Uterus (tissue), 2 donors: Measurements from ENCODE around the gene RHOA.

ENCODE experiments used
- POLR2A ChIP-seq, 2 donors: fragments of 450-650 bp; IDR thresholded peaks; one replicate each; pipeline ENCODE4 v1.6.1; 2016; ENCODE audit warnings: antibody characterized with exemption in 2 of 2, mild to moderate bottlenecking in 1 of 2, moderate library complexity in 1 of 2
- TF ChIP-seq, protein P1 (sequence below), 4 experiments: fragments of 200-600 bp in 2 of 4; fragments of 450-650 bp in 2 of 4; sonication (generic) in 2 of 4; IDR thresholded peaks; one replicate each; pipeline ENCODE4 v1.5.1; 2016 to 2019; ENCODE audit warnings: antibody characterized with exemption in 4 of 4, mild to moderate bottlenecking in 2 of 4, moderate library complexity in 1 of 4

- TF ChIP-seq, protein P1, sequence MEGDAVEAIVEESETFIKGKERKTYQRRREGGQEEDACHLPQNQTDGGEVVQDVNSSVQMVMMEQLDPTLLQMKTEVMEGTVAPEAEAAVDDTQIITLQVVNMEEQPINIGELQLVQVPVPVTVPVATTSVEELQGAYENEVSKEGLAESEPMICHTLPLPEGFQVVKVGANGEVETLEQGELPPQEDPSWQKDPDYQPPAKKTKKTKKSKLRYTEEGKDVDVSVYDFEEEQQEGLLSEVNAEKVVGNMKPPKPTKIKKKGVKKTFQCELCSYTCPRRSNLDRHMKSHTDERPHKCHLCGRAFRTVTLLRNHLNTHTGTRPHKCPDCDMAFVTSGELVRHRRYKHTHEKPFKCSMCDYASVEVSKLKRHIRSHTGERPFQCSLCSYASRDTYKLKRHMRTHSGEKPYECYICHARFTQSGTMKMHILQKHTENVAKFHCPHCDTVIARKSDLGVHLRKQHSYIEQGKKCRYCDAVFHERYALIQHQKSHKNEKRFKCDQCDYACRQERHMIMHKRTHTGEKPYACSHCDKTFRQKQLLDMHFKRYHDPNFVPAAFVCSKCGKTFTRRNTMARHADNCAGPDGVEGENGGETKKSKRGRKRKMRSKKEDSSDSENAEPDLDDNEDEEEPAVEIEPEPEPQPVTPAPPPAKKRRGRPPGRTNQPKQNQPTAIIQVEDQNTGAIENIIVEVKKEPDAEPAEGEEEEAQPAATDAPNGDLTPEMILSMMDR (IDR thresholded peaks at IDR 0.05): no peak
- TF ChIP-seq POLR2A (IDR thresholded peaks at IDR 0.05): no peak
Measured at GRCh38 chr3:49370585-49371290, 41.0 kb downstream of the RHOA start.
